GM18867 (cell line): ENCODE data around the gene SEPSECS.
"Not testable (repeated sequence)": the region's sequence is repeated elsewhere in the genome, so short reads cannot be mapped to it uniquely, and the experiment has no call there.

Experiments
- ATAC-seq: cut with Tn5 transposase; IDR thresholded peaks from one replicate; pipeline ENCODE4 v1.9.1; 2021; ENCODE audit warnings: mild to moderate bottlenecking, moderate library complexity; ENCODE audit not compliant: unreplicated experiment

Gene SEPSECS

GRCh38 chr4:25085671-25086070 is 74.6 kb downstream of the SEPSECS start:
- no peak for ATAC-seq

GRCh38 chr4:25083441-25083840 is 76.8 kb downstream of the SEPSECS start:
- not testable (repeated sequence) for ATAC-seq

- ATAC-seq: no peak
Observed at GRCh38 chr4:25081866-25082471, 78.3 kb downstream of the SEPSECS start.

- no peak for ATAC-seq
Observed at GRCh38 chr4:25080571-25080970, 79.7 kb downstream of the SEPSECS start.

GRCh38 chr4:25078523-25078922 is 81.7 kb downstream of the SEPSECS start:
- no peak for ATAC-seq

- no peak for ATAC-seq
Observed at GRCh38 chr4:25076625-25077398, 83.4 kb downstream of the SEPSECS start.

- no peak for ATAC-seq
Observed at GRCh38 chr4:25075851-25076250, 84.4 kb downstream of the SEPSECS start.

GRCh38 chr4:25075129-25075528 is 85.1 kb downstream of the SEPSECS start:
- ATAC-seq: no peak

- ATAC-seq: no peak
Observed at GRCh38 chr4:25070545-25070944, 89.7 kb downstream of the SEPSECS start.
